ENCODE data around the gene SF1.

Gene SF1

DNA sequence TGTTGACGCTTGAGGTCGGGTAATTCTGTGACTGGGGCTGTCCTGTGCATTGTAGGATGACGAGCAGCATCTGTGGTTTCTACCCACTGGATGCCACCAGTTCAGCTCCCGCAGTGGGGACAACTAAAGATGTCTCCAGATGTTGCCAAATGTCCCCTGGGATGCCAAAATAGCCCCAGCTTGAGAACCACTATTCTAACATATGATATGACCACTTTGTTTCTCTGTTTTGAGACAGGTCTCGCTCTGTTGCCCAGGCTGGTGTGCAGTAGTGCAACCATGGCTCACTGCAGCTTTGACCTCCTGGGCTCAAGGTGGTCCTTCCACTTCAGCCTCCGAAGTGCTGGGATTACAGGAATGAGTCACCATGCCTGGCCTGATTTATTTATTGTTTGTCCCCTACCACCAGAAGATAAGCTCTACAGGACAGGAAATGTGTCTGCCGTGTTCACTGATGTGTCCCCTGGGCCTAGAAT lies 36.4 kb upstream of the SF1 start:
- DNase-seq (ENCODE audit: low spot score), result no peak
- TF ChIP-seq CTCF (IDR thresholded peaks at IDR 0.05; ENCODE audit: extremely low read depth, missing control alignments), result no peak

GRCh38 chr11:64813826-64814225 lies 35.5 kb upstream of the SF1 start:
- no peak for DNase-seq (ENCODE audit: low spot score)
- no peak for TF ChIP-seq CTCF (IDR thresholded peaks at IDR 0.05; ENCODE audit: extremely low read depth, missing control alignments)

GRCh38 chr11:64810891-64811272 lies 32.5 kb upstream of the SF1 start:
- TF ChIP-seq CTCF (IDR thresholded peaks at IDR 0.05; ENCODE audit: extremely low read depth, missing control alignments), result no peak
- DNase-seq (ENCODE audit: low spot score), result no peak

DNA sequence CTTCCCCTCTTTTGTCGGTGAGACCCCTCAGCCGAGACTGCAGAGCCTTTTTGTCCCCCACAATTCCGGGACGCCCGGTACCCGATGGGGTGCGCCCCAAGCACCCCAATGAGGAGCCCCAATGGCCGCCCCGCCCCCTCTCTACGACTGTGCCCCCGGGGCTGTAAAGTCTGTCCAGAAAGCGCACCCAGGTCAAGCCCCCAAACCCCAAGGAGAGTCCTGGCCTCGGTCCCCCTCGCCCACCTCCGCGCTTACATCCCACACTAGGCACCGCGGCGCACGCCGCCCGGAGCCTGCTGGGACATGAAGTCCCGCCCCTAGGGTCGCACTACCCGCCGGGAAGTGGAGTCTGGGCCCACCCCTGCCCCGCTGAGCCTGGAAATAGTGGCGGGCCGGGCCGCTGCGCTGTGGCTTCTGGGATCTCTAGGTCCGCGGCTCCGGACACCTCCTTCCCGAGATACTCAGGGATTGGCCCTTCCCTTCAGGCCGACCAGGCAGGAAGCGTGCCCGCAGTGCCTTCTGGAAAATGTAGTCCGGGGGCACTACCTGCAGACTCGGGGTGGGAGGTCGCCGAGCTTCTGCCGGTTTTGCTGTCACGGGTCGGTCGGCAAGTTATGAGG lies 32.0 kb upstream of the SF1 start, which contains the start of gene MEN1:
Gene MEN1 (minus strand): TSS at position 281 of the 620 bp plus-strand sequence. CDS start 442 bp downstream, outside the sequence.
- TF ChIP-seq CTCF (IDR thresholded peaks at IDR 0.05; ENCODE audit: extremely low read depth, missing control alignments), result no peak
- DNase-seq (ENCODE audit: low spot score), result peak; percentile 92

DNA sequence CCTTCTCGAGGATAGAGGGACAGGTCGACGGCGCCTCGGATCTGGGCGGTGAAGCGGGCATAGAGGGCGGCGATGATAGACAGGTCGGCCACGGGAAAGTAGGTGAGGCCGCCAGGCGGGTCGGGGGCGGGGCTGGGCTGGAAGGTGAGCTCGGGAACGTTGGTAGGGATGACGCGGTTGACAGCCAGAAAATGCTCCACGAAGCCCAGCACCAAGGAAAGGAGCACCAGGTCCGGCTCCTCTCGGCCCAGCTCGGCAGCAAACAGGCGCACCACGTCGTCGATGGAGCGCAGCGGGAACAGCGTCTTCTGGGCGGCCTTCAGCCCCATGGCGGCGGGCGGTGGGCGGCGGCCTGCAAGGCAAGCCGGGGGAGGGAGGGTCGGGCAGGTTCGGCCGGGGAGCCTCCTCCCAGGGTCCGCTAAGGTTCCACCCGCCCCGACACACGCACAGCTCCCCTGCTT lies 31.5 kb upstream of the SF1 start:
- DNase-seq (ENCODE audit: low spot score), result peak; percentile 46
- no peak for TF ChIP-seq CTCF (IDR thresholded peaks at IDR 0.05; ENCODE audit: extremely low read depth, missing control alignments)

GRCh38 chr11:64805481-64805880 lies 27.1 kb upstream of the SF1 start:
- DNase-seq (ENCODE audit: low spot score), result no peak
- no peak for TF ChIP-seq CTCF (IDR thresholded peaks at IDR 0.05; ENCODE audit: extremely low read depth, missing control alignments)

DNA sequence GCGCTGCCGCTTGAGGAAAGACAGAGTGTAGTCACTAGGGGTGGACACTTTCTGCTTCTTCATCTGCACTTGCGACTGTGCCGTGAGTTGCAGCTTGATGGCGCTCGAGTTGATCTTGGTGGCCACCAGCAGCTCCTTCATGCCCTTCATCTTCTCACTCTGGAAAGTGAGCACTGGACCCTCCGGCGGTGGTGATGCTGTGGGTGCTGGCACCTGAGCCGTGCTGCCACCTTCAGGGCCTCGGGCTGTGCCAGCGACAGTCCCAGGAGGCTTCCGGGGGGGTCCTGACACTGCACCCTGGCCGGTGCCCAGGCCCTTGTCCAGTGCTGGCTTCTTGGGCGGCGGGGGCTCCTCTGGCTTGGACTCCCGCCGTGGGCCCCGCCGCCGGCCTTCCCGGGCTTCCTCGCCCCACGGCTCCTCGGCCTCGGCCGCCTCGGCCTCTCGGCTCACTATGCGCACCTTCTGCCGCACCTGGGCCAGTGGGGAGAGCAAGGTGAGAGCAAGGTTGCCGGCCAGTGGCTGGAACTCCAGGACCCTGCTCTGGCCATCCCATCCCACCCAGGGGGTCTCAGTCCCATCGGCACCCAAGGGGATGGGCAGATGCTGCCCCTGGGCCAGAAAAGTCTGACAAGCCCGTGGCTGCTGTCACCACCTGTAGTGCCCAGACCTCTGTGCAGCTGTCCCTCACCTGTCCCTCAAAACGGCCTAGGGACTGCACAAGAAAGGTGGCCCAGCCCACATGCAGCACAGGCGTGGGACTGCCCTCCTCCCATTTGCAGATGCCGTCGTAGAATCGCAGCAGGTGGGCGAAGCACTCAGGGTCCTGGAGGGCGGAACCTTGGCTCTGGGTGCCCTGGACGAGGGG lies 26.2 kb upstream of the SF1 start:
- no peak for DNase-seq (ENCODE audit: low spot score)
- TF ChIP-seq CTCF (IDR thresholded peaks at IDR 0.05; ENCODE audit: extremely low read depth, missing control alignments), result no peak
